CMK (cell line): ENCODE results near the gene ALPI.
A peak's percentile ranks its signal among the peaks of the same experiment; 100 is the strongest.
"Not testable (repeated sequence)": the region's sequence is repeated elsewhere in the genome, so short reads cannot be mapped to it uniquely, and the experiment has no call there.

ENCODE experiments used
- DNase-seq: peaks from one replicate; pipeline ENCODE4 v3.0.0-alpha.2; 2010; ENCODE audit warnings: low read depth

The ALPI gene

DNA sequence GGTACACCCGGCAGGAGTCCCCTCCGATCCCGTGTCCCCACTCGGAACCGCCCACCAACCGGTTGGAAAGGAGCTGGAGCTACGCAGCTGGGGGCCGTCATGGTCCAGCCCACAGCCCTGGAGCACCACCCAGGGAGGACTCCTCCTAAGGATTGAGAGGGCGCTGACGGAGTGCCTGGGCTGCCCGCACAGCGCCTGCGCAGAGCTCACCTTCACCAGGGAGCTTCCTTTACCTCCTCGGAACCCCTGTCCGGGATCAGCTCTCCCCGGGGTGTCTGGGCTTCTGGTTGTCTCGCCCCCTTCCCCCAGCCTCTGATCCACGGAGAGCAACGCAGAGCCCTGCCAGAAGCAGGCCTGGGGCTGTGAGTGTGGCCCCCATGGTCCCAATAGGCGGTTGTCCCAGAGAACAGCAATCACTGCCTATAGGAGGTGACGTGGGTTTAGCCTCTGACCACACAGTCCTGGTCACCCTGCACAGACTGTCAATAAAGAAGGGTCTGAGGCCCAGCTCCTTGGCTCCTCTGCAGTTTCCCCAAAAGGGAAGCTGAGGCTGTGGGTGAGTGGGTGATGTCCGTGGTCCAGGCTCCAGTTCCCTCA lies 34.7 kb upstream of the ALPI start:
- DNase-seq = no peak

DNA sequence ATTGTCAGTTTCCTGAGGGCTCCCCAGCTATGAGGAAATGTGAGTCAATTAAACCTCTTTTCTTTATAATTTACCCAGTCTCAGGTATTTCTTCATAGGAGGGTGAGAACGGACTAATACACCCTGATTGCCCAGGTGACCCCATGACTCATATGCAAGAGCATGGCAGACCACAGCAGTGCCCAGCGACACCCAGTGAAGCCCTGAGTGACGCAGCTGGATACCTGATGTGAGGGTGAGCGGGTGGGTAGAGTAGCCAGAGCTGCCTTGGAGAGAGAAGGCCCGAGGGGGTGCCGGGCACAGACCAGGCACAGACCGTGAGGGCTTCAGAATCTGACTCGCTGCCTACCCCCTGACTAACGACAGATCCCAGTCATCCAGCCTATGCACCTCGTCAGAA lies 33.9 kb upstream of the ALPI start:
- no peak for DNase-seq

DNA sequence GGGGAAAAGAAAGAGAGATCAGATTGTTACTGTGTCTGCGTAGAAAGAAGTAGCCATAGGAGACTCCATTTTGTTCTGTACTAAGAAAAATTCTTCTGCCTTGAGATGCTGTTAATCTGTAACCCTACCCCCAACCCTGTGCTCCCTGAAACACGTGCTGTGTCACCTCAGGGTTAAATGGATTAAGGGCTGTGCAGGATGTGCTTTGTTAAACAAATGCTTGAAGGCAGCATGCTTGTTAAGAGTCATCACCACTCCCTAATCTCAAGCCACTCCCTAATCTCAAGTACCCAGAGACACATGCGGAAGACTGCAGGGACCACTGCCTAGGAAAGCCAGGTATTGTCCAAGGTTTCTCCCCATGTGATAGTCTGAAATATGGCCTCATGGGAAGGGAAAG lies 33.0 kb upstream of the ALPI start:
- DNase-seq = not testable (repeated sequence)

DNA sequence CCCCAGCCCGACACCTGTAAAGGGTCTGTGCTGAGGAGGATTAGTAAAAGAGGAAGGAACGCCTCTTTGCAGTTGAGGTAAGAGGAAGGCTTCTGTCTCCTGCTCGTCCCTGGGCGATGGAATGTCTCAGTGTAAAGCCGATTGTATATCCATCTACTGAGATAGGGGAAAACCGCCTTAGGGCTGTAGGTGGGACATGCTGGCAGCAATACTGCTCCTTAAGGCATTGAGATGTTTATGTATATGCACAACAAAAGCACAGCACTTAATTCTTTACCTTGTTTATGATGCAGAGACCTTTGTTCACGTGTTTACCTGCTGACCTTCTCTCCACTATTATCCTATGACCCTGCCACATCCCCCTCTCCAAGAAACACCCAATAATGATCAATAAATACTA lies 32.5 kb upstream of the ALPI start:
- DNase-seq = not testable (repeated sequence)

DNA sequence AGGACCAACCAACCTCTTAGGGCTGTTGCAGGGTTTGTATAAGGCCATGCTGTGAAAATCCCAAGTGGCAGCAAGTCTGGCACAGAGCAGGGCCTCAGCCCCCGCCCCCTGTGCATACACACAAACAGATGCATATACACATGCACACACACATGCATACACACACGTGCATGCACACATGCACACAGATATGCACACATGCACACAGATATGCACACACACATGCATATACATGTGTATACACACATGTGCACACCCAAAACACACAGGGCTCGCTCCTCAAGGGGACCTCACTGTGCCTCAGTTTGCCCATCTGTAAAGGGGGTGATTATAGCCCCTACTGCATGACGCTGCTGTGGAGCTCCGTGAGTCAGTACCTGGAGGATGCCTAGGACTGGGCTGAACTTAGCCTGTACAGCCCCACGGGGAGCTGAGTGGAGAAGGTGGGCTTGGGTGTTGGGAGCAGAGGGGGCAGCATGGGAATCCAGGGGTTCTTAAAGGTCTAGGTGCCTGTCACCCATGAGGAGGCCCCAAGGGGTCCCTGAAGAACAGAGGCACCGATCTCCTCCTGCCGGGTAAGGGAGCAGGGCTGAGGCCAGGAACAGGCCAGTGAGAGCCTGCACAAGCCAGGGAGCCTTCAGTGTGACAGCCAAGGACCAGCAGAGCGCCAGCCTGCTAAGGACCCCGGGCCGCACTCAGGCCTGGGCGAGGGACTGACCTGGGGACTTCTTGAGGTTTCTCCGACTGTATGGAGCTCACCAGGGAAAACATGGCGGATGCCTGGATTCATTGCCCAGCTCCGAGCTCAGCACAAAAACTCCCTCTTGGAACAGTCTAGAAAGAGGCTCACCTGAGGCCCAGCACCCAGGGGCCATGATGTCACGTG lies 24.0 kb upstream of the ALPI start:
- no peak for DNase-seq

DNA sequence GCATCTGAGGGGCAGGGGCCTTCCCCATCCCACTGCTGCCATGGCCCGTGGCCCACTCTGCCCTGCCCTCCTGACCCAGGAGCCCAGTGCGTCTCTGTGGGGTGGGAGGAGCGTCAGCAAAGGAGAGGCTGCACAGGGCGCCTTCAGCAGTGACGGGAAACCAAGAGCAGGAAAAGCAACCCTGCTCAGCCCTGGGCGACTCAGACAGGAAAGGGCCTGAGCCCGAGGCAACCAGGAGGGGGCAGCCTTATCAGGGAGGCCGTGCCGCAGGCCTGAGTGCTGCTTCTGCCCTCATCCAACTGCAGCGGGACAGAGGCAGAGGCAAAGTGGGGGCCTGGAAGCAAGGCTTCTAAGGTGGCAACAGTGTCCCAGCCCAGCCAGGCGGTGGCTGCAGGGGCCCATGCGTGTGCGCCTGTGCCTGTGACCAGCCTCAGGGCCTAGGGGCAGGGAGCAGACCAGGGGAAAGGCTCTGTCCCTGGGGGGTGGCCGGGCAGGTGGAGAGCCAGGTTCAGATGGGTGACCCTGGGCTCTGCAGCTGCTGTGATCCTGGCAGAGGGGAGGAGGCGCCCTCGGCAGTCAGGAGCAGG lies 23.3 kb upstream of the ALPI start:
- DNase-seq = peak; percentile 14

DNA sequence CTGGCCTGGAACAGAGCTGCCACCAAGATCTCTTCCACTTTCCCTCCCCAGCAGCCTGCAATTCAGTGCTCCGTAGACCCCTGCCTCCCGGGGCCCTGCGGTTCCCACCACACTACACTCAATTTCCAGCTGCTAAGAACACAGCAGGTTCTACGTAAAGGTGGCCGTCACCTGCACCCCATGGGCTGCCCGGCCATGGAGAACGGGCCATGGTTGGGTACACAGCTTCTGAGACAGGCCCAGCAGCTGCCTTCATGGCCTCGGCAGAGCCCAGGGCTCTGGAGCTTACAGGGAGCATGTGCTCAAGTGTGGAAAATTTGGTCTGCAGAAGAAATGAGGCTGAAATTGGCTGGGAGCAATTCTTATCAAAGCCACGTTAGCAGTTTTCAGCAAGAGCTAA lies 22.3 kb upstream of the ALPI start:
- not testable (repeated sequence) for DNase-seq

DNA sequence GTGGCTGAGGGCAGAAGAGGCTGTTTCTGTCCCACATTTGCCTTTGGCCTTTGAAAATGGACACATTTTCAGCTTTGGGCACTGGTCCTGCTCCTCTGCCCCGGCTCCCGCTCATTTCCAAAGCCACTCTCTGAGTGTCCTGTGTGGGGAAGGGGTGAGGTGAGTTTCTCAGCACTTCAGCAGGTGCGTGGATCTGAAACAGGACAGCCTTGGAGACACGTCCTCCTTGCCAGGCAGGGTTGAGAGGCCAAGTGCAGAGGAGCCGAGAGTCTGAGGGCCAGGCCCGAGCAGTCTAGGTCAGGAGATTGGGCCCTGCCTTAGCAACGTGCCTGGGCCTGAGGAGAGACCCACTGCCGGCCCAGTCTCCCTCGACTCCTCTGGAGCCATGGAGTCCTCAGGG lies 21.9 kb upstream of the ALPI start:
- no peak for DNase-seq

DNA sequence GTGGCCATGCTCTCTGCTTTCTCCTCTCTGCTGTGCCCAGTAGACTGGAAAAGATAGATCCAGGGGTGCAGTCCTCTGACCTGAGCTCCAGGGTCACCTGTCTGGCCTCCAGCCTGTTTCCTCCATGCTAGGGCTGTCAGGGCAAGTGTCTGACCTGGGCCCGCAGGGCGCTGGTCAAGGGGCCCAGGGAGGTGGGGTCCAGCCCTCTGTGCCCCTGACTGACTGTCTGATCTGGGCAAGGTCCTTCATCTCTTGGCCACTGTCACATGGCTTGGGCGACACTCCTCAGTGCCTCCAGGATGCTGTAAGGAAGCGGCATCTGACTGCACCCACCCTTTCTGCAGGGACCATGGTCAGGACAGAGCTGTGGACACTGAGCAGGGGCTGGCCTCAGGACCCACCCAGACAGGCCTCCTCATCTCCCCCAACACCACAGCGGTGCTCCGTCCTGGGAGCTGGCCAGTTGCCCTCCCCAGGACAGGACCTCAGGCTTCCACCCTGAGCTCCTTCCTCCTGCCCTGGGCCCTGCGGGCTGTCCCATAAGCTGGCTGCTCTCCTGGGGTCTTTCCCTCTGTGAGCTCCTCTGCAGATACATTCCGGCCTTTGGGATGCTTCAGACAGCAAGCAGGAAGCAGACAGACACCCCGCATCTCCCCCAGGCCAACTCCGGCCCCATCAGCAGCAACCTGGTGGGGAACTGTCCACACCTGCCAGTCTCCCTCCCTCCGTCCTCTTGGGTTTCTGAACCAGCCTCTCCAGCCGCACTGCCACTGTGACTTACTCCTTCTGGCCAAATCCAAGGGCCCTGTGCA lies 21.2 kb upstream of the ALPI start:
- DNase-seq = no peak

DNA sequence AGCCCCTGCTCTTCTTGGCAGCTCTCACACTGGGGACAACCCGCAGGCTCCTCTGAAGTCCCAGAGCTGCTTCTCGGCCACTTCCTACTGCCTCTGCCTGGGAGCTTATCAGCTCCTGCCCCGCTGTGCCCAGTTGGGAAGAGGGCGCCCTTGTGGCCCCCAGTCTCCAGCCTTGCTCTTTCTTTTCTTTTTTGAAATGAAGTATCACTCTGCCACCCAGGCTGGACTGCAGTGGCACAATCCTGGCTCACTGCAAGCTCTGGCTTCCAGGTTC lies 20.6 kb upstream of the ALPI start:
- no peak for DNase-seq

DNA sequence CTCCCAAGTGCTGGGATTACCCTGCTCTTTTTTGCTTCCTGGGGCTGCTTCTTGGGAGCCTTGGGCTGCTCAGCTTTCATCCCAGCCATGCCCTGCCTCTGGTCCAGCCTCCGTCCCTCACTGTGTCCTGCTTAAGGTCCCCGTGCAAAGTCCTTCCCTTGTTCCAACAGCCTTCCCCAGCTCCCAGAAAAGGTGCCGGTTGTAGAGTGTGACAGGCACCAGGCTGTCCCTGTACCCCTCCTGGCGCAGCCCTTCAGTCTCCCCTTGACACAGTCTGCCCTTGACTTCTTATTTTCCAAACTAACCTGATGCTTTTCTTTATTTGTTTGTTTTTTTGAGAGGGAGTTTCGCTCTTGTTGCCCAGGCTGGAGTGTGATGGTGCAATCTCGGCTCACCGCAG lies 20.1 kb upstream of the ALPI start:
- no peak for DNase-seq

DNA sequence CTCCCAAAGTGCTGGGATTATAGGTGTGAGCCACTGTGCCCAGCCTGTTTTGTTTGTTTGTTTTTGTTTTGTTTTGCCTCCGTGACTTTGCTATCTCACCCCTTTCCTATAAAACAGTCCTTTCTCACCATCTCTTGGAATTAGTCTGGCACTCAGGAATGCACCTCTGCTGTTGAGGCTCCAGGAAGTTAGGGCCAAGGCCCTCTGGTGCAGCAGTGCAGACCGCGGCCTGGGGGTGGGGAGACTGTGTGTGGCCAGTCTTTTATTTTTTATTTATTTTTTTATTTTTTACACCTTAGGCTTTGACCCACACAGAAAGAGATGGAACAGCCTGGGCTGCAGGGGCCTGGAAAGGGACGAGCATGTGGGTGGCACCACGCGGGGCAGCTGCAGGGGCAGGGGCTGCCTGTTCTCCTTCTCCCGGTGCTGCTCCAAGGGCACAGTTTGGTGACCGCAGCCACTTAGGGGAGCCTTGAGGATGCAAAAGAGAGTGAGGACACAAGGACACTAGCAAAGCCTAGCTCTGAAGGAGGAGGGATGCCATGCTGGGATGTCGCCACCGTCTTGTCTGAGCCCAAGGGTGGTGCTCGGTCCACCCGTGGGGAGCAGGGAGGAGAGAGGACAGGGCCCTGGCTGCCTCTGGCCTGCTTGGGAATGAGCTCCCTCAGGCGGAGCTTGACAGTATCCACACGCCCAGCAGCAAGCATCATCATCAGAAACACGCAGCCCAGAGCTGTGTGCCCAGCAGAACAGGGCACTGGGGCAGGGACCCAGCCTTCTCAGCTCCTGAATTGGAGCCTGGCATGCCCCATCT lies 19.4 kb upstream of the ALPI start:
- DNase-seq = no peak

DNA sequence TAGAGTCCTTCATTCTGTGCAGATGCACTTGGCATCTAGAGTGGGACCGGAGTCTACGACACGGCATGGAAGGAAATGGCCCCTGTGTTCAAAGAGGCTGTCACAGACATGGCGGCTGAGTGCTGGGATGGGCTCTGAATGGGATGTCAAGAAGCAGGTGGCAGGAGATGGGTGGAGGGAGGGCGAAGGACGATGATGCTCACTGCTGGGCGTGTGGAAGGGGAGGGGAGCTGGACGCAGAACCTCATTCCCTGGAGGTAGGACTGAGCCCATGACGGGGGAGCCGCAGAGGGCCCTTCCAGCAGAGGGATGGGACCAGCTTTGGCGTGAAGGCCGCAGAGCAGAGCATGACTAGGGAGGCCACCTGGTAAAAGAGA lies 18.8 kb upstream of the ALPI start:
- DNase-seq = no peak

DNA sequence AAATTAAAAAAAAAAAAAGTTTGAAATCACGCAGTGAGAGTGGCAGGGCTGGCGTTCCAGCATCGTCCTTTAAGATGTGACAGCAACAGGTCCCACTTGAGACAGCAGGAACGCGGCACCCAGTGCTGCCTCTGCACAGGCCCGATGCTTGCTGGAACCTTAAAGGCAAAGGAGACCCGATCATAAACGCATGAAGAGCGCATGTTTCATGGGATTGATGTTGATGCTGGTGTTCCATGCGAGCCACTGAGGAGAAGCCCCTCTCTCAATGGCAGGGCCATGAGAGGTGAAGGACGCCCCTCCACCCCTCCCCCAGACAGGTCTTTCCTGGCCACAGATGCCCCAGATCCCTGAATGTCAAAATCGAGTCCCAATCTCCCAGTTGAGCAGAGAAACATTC lies 17.9 kb upstream of the ALPI start:
- DNase-seq = no peak

DNA sequence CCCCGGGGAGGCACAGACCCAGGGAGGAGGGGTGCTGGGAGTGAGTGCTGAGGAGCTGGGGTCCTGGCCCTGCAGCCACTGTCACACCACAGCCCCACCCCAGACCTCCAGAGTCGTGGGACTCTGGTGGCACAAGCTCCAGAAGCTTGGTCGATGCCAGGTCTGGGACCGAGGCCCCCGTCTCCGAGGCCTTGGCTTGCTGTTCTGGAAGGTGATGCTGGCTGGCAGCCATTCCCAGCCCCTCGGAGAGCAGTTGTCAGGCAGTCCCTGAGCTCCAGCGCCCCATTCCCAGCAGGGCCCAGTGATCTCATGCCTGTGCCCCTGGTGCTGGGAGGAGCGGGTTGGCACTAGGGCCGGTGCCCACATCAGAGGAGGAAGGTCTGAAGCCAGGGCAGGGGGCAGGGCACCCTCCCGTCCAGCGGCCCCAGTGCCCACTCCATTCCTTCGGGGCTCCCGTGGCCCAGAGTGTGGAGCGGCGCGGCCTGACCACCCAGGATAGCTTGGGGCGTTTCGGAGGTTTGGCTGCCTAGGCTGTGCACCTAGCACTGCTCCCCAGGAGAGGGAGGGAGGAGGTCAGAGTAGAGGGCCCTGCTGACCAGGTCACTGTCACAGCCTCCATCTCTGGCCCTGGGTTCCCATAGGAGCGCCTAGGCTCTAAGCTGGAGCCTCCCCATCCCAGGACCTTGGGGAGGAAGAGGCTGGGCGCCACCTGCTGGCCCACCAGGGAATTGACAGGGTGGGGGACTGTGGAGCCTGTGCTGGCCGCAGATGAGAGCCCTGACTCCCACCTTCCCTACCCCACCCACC lies 16.8 kb upstream of the ALPI start:
- no peak for DNase-seq

DNA sequence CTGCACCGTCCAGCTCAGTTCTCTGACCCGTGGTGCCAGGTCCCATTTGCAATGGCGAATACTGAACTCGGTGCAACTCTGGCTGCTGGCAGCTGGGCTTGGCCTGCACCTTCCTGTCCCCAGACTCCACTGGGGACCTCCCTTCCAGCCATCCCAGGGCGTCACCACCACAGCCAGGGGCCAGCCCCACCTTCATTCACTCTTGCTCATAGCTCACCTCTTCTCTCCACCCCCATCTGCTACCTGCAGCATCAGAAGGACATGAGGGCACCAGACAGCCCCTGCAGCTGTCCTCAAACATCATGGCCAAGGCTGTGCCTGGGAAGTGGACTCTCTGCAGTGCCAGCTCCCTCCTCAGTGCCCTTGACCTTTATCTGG lies 16.2 kb upstream of the ALPI start:
- no peak for DNase-seq

DNA sequence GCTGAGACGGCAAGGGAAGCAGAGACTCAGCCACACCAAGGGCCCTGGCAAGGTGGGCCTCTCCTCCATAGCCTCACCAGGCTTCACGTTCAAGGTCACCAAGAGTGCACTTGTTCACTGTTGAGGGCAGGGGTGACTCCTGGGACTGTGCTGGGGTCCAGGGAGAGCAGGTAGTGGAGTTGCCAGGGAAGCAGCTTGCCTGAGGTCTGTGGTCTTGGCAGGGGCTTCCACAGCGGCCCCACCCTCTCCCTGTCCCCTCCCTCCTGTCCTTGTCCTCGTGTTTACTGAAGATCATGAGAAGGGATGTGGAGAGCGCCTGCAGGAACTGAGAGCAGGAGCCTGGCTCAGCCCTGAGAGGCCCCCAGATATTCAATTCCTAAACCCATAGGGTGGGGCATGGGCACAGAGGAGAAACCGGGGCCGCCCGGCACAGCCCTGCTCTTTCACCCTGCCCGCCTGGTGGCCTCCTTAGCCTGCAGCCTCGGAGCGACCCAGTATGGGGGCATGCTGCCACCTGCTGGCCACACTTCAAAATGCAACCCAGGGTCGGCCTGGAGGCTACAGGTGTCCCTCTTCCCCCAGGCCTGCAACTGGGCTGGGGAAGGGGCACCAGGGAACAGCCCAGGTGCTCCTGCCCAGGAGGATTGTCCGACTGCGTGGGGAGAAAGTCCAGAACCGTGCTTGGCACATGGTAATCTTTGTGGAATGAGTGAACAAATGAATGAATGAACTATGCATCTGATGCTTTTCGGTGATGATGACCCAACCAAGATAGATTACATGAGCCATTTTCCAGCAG lies 15.5 kb upstream of the ALPI start:
- DNase-seq = peak; percentile 52

DNA sequence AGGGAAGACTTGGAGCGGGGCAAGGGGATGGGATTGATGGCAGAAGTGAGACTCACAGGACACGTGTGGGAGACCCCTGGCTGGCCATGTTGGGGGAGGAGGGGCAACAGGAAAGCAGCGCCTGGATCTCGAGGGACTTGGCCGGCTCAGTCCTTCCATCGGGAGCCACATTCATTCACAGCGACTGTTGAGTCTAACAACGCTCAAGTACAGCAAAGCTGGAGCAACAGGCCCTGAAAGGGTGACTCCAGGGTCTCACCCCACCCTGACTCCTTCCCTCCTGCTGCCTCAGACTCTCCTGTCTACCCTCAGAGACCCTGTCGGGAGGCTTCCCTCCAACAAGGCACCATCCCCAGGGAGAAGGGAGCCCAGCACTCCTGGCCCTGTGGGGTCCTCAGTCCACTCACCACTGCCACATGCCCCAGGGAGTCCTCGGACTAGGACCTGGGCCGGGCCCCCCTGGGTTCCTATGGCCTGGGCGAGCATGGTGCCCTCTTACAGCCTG lies 14.8 kb upstream of the ALPI start:
- DNase-seq = no peak

DNA sequence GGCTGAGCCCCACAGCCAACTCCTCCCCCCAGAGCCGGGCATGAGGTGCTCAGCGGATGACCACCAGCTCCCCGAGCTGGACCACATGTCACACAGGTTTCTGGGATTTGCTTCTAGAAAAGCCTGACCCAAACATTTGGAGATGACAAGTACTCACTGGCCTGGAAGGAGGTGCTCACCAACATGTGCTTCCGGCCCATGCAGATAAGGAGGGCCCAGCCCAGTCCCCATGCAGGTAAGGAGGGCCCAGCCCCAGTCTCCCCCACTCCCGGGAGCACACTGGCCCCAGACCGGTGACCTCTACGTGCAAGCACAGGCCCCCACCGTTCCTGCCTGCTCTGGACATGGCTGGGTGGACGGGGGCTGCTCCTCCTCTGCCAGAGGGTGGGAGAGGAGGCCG lies 14.0 kb upstream of the ALPI start:
- DNase-seq = not testable (repeated sequence)

DNA sequence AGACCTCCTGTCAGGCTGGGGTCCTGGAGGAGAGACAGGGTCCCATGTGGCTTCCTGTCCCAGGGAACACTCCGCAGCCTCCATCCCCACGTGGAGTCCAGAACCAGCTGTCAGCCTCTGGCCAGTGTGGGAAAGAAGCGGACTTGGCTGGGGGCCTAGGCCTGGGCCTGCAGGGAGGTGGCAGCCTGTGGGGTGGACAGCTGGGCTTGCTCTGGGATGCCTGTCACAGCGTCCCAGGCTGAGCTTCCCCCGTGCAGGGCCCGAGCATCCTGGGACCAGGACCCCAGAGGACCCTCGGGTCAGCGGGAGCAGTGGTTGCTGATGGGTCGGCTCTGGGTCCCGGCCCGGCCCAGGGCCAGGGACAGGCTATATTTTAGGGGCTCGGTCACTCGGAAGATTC lies 13.5 kb upstream of the ALPI start:
- DNase-seq = not testable (repeated sequence)
